ENCODE measurements around the gene AKR1C1. TPM values are rescaled to one million over a fixed set of nuclear protein-coding genes. Genes with fewer than 3 reads are reported as not detected.
"Not testable (repeated sequence)": the region's sequence is repeated elsewhere in the genome, so short reads cannot be mapped to it uniquely, and the experiment has no call there.

The AKR1C1 gene
- total RNA-seq, 2 donors from 2014 or later, result 7.4 to 18.7 TPM

DNA sequence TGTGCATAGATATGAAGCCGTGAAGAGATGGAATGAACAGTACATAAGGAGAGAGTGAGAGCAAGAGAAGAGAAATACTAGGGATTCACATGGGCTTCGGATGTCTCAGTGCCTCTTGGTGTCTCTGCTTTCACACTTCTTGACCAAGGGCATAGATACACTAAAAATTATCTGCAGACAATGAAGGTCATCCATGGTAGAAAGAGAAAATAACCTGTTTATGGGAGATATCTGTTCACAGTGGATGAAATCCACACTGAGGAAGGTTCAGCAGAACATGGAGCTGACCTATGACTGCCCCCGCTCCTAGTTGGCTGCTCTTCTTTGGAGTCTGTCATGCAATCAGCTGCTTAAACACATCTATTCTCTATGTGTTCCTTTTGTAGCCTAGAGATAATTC, 6.1 kb downstream of the AKR1C1 start:
- H3K27ac ChIP-seq; H3K4me3 ChIP-seq; H3K36me3 ChIP-seq; H3K27me3 ChIP-seq (replicated peaks; ENCODE audit: insufficient read depth); DNase-seq (ENCODE audit: low spot score); H3K9me3 ChIP-seq; intact Hi-C loops (cut with DNase I); H3K4me1 ChIP-seq (replicated peaks): not testable (repeated sequence)
- 92% methylated on average over 3 of the region's 3 CpGs for WGBS

GRCh38 chr10:4970362-4970761, 7.1 kb downstream of the AKR1C1 start:
- H3K27ac ChIP-seq; H3K9me3 ChIP-seq; H3K36me3 ChIP-seq; H3K4me3 ChIP-seq; intact Hi-C loops (cut with DNase I); H3K4me1 ChIP-seq (replicated peaks); H3K27me3 ChIP-seq (replicated peaks; ENCODE audit: insufficient read depth); DNase-seq (ENCODE audit: low spot score): not testable (repeated sequence)
- 97% methylated on average over 2 of the region's 2 CpGs for WGBS

DNA sequence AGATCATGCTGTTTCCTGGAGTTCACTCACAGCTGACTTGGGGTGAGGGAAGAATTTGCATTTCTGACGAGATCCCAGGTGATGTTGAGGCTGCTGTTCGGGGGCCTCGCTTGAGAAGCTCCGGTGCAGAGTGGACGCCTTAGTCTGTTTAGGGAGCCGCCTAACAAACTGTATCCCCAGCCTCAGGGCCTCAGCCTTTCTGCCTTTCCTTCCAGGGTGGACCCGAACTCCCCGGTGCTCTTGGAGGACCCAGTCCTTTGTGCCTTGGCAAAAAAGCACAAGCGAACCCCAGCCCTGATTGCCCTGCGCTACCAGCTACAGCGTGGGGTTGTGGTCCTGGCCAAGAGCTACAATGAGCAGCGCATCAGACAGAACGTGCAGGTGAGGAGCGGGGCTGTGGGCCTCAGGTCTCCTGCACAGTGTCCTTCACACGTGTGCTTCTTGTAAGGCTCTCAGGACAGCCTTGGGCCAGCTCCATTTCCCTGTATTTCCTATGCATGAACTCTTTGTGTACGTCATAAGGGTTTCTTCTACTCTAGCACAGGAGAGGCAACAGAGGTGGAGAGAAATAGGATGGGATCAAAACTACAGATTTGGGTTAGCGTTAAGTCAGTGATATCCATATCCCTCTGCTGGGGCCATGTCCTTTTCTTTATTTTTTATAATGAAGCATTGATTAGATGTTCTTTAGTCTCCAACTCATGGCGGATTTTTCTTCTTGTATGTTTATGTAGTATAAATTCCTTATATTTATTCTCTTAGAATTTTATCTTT, 9.3 kb downstream of the AKR1C1 start:
- intact Hi-C loops (cut with DNase I); H3K4me1 ChIP-seq (replicated peaks); H3K27me3 ChIP-seq (replicated peaks; ENCODE audit: insufficient read depth); H3K9me3 ChIP-seq; H3K27ac ChIP-seq; H3K4me3 ChIP-seq; H3K36me3 ChIP-seq; DNase-seq (ENCODE audit: low spot score): not testable (repeated sequence)
- 95% methylated on average over 11 of the region's 18 CpGs for whole genome bisulfite sequencing

DNA sequence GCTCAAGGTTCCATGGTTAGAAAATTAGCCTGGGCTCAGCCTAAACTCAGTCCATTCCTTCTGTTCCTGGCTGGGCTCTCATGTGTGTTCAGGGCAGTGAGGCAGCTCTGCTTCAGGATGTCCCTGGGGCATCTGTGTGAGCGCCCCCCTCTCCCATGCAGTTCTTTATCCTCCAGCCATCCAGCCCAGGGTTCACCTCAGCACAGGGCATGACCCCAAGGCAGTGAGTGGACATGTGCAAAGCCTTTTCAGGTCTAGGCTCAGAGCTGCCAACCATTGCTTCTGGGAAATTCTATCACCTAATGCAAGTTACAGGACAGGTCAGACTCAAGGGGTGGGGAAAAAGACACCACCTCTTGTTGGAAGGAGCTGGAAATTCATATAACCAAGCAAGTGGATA, 10.1 kb downstream of the AKR1C1 start:
- H3K36me3 ChIP-seq, result not testable (repeated sequence)

GRCh38 chr10:4974400-4974799, 11.2 kb downstream of the AKR1C1 start:
- H3K9me3 ChIP-seq; H3K4me3 ChIP-seq; H3K27ac ChIP-seq; H3K36me3 ChIP-seq; DNase-seq (ENCODE audit: low spot score); intact Hi-C loops (cut with DNase I); H3K4me1 ChIP-seq (replicated peaks); H3K27me3 ChIP-seq (replicated peaks; ENCODE audit: insufficient read depth): not testable (repeated sequence)

More for the DNA sequence above, 10.1 kb downstream of the AKR1C1 start:
- H3K4me1 ChIP-seq (replicated peaks); DNase-seq (ENCODE audit: low spot score); H3K9me3 ChIP-seq; intact Hi-C loops (cut with DNase I); H3K27ac ChIP-seq; H3K27me3 ChIP-seq (replicated peaks; ENCODE audit: insufficient read depth); H3K4me3 ChIP-seq: not testable (repeated sequence)
- WGBS, result 100% methylated on average over 1 of the region's 1 CpG

- H3K27ac ChIP-seq, result no peak overlapping the region
- no peaks in the 10 kb centered on the region for H3K4me1 ChIP-seq (replicated peaks)
- H3K9me3 ChIP-seq, result no peaks in the 10 kb centered on the region
- TF ChIP-seq POLR2A (IDR thresholded peaks at IDR 0.05), result no peak
- no peak for TF ChIP-seq POLR2AphosphoS5 (IDR thresholded peaks at IDR 0.05)
- TF ChIP-seq CTCF (IDR thresholded peaks at IDR 0.05), result no peak
- no peaks in the 10 kb centered on the region for H3K36me3 ChIP-seq
- intact Hi-C loops (cut with DNase I), result no loop called here
- no peak overlapping the region for H3K4me3 ChIP-seq
- H3K27me3 ChIP-seq (replicated peaks; ENCODE audit: insufficient read depth), result no peaks in the 10 kb centered on the region
- DNase-seq (ENCODE audit: low spot score), result no peak
Observed at GRCh38 chr10:4977025-4977424, 13.8 kb downstream of the AKR1C1 start.

DNA sequence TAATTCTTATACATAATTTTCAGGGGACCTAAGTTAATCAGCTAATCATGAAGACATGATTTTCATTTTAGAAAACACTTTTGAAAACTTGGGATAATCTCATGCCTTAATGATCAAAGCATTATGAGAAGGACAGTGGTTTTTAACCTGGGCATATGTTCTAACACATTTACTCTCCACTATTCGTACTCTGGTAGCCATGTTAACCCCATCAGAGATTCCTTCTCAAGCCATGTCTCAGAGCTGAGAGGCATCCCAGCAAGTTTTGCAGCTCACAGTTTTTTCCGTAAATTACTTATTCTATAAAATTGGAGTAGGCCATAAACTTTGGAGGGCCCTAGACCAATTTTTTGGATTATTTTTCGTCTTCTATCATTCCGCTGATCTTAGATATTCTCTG, 15.7 kb downstream of the AKR1C1 start:
- Histone ChIP-seq H3K9me3 (no peaks in the 10 kb centered on the region), H3K27me3 (replicated peaks; ENCODE audit: insufficient read depth) (no peaks in the 10 kb centered on the region), H3K4me1 (replicated peaks) (no peaks in the 10 kb centered on the region), H3K36me3 (no peaks in the 10 kb centered on the region), H3K4me3 (no peak overlapping the region), H3K27ac (no peak overlapping the region)
- no peak for TF ChIP-seq POLR2AphosphoS5 (IDR thresholded peaks at IDR 0.05)
- TF ChIP-seq POLR2A (IDR thresholded peaks at IDR 0.05), result no peak
- TF ChIP-seq CTCF (IDR thresholded peaks at IDR 0.05), result no peak
- no peak for DNase-seq (ENCODE audit: low spot score)
- WGBS, result 95% methylated on average over 4 of the region's 4 CpGs
- intact Hi-C loops (cut with DNase I), result no loop called here

Data from prostate gland (tissue), 2 donors.